Measurements from ENCODE around the gene SLC34A2.

- TF ChIP-seq CTCF (IDR thresholded peaks at IDR 0.05; ENCODE audit: insufficient read depth, low read depth, low read length) (no peak), EZH2 (IDR thresholded peaks at IDR 0.05; ENCODE audit: insufficient read depth, low read length) (no peak)
These were observed 72.3 kb downstream of the SLC34A2 start for GRCh38 chr4:25727711-25728493.
